ENCODE measurements around the gene CHMP4B. TPM values are rescaled to one million over a fixed set of nuclear protein-coding genes. Genes with fewer than 3 reads are reported as not detected.

Gene CHMP4B
- total RNA-seq, 4 donors from 2014 or later = 77.2 to 147 (median 107) TPM

DNA sequence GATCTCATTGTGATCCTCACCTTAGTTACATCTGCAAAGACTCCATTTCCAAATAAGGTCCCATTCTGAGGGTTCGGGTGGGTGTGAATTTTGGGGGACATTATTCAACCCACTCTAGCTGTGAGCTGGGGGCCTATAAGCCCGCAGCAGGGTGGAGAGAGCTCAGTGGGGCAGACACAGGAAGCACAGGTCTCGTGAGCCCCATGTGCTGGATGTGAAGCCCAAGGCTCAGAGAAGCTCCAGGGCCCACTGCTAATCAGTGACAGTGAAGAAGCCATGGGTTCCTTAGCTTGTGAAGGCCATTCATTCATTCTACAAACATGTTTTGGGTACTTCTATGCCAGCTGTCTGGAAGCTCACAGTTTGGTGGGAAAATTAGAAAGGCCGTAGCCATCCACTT lies 47.5 kb downstream of the CHMP4B start:
- no peaks in the 10 kb centered on the region for H3K9me3 ChIP-seq
- no peaks in the 10 kb centered on the region for H3K27me3 ChIP-seq
- WGBS, 2 donors = 71 to 100% methylated on average over 2 to 4 of the region's 4 CpGs
- H3K36me3 ChIP-seq = peaks cover under 1 to 43% (median 12%) of the 10 kb centered on the region in 3 donors
- DNase-seq = no peak
- H3K4me1 ChIP-seq = peaks cover 8 to 25% (median 11%) of the 10 kb centered on the region in 3 donors
- TF ChIP-seq, protein P1, sequence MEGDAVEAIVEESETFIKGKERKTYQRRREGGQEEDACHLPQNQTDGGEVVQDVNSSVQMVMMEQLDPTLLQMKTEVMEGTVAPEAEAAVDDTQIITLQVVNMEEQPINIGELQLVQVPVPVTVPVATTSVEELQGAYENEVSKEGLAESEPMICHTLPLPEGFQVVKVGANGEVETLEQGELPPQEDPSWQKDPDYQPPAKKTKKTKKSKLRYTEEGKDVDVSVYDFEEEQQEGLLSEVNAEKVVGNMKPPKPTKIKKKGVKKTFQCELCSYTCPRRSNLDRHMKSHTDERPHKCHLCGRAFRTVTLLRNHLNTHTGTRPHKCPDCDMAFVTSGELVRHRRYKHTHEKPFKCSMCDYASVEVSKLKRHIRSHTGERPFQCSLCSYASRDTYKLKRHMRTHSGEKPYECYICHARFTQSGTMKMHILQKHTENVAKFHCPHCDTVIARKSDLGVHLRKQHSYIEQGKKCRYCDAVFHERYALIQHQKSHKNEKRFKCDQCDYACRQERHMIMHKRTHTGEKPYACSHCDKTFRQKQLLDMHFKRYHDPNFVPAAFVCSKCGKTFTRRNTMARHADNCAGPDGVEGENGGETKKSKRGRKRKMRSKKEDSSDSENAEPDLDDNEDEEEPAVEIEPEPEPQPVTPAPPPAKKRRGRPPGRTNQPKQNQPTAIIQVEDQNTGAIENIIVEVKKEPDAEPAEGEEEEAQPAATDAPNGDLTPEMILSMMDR (IDR thresholded peaks at IDR 0.05) = no peak
- no peak for TF ChIP-seq POLR2A (IDR thresholded peaks at IDR 0.05)
- H3K27ac ChIP-seq = peak overlapping the region in 1 of 4 donors; percentile 58
- intact Hi-C loops (cut with DNase I) = no loop called here
- H3K4me3 ChIP-seq = no peak overlapping the region

DNA sequence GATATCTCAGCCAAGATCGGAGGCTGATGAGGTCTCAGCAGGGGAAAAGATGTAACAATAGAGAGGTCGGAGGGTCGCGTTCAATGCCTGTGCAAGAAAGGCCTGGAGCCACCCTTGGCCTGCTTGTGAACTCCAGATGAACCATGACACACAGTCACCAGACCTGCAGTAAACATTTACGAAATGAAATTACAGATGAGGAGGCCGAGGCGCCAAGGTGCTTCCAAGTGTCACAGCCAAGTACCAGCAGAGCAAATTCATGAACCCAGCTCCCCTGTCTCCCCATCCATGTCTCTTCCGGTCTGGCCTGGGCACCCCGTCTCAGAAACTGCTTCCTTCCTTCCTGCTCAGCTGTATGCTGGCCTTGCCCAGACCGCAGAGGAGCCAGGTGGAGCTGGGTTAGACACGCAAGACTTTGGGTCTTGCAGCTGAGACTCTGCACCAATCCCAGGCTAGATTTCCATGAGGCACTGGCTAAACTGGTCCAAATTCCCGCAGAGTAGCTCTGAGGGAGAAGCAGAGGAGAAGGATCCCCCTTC lies 48.1 kb downstream of the CHMP4B start:
- intact Hi-C loops (cut with DNase I) = no loop called here
- Histone ChIP-seq H3K36me3 (peaks cover 0 to 37% (median 10%) of the 10 kb centered on the region in 3 donors), H3K27ac (peak overlapping the region in 1 of 4 donors; percentile 58), H3K4me1 (peaks cover 8 to 25% (median 11%) of the 10 kb centered on the region in 3 donors), H3K4me3 (no peak overlapping the region), H3K27me3 (no peaks in the 10 kb centered on the region), H3K9me3 (no peaks in the 10 kb centered on the region)
- TF ChIP-seq, protein P1 (IDR thresholded peaks at IDR 0.05) = no peak
- TF ChIP-seq POLR2A (IDR thresholded peaks at IDR 0.05) = no peak
- 44 to 59% methylated on average over 7 to 9 of the region's 12 CpGs for WGBS, 2 donors
- DNase-seq = no peak

DNA sequence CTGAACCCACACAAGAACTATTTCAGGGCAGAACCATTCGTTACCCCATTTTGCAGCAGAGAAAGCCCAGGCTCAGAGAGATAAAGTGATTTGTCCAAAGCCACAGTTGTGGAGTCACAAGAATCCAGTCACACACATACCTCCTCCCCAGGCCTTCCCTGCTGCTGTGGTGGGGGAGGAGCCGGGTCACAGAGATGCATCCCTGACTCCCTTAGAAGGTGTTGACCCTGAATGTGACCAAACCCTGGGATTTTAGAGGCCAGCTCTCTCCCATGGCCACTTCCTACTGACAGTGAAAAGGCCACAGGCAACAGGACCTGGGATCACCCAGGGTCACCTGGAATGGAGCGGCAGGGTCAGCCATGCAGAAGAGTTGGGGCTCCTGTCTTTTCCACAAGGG lies 48.6 kb downstream of the CHMP4B start:
- no peak overlapping the region for H3K4me3 ChIP-seq
- 63% methylated on average over 2 of the region's 3 CpGs; no CpG with 5 or more reads in 1 of the 2 donors for WGBS, 2 donors
- H3K9me3 ChIP-seq = no peaks in the 10 kb centered on the region
- H3K36me3 ChIP-seq = peaks cover 0 to 32% (median 4%) of the 10 kb centered on the region in 3 donors
- no peaks in the 10 kb centered on the region for H3K27me3 ChIP-seq
- TF ChIP-seq, protein P1 (IDR thresholded peaks at IDR 0.05) = no peak
- no peak for TF ChIP-seq POLR2A (IDR thresholded peaks at IDR 0.05)
- intact Hi-C loops (cut with DNase I) = no loop called here
- H3K4me1 ChIP-seq = peaks cover 8 to 25% (median 11%) of the 10 kb centered on the region in 3 donors
- peak overlapping the region in 1 of 4 donors; percentile 58 for H3K27ac ChIP-seq
- DNase-seq = no peak

DNA sequence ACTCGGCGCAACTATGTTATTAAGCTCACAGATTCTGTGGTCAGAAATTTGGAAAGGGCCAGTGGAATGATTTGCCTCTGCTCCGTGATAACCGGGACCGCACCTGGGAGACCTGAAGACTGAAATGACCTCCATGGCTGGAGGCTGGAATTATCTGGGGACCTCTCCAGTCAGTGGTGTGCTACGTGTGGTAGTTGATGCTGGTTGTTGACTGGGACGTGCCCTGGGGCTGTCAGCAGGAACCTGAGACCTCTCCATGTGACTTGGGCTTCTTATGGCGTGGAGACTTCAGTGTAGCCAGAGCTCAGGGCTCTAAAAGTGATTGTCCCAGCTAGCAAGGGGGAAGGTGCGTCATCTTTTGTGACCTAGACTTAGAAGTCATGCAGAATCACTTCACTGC lies 50.3 kb downstream of the CHMP4B start:
- intact Hi-C loops (cut with DNase I) = no loop called here
- H3K9me3 ChIP-seq = no peaks in the 10 kb centered on the region
- peaks cover 0 to 15% (median 0%) of the 10 kb centered on the region in 3 donors for H3K36me3 ChIP-seq
- H3K27ac ChIP-seq = no peak overlapping the region
- H3K27me3 ChIP-seq = no peaks in the 10 kb centered on the region
- H3K4me3 ChIP-seq = no peak overlapping the region
- DNase-seq = no peak
- TF ChIP-seq, protein P1 (IDR thresholded peaks at IDR 0.05) = no peak
- no peak for TF ChIP-seq POLR2A (IDR thresholded peaks at IDR 0.05)
- 85 to 90% methylated on average over 4 to 8 of the region's 9 CpGs for WGBS, 2 donors
- H3K4me1 ChIP-seq = peaks cover 8 to 25% (median 11%) of the 10 kb centered on the region in 3 donors

DNA sequence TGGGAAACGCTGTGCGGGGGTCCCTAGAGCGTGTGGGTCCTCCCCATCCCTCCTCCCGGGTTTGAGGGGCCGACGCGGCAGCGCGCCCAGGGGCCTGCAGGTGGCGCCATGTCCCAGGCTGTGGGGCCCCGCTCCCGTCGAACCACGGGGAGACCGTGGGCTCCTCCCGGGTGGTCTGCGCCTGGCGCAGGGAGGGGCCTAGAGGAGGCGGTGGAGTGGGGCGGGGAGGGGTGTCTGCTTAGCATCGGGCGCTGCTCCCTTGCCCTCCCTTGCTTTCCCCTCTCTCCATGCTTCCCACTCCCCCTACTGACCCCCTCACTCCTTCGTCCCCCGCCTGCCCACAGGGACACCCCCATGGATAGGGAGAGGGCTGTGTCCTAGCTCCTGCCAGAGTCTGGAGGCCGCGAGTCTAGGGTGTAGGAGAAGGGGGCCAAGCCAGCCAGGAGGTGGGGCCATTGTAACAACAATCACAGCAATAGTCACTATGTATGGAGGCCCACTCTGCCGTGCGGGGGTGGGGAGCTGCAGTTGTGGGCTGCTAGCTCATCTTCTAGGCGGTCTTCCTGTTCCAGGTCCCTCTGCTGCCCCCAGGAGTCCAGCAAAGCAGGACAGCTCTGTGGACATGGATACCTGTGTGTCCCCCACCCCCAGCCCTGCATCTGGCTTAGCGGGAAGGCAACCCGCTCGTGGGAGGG lies 51.7 kb downstream of the CHMP4B start:
- Histone ChIP-seq H3K4me3 (peak overlapping the region in 1 of 4 donors; percentile 38), H3K27me3 (no peaks in the 10 kb centered on the region), H3K4me1 (peaks cover 8 to 25% (median 11%) of the 10 kb centered on the region in 3 donors), H3K27ac (no peak overlapping the region), H3K36me3 (peaks cover 0 to under 1% (median 0%) of the 10 kb centered on the region in 3 donors), H3K9me3 (no peaks in the 10 kb centered on the region)
- WGBS, 2 donors = 43 to 100% methylated on average over 2 to 7 of the region's 32 CpGs
- no peak for TF ChIP-seq POLR2A (IDR thresholded peaks at IDR 0.05)
- TF ChIP-seq, protein P1 (IDR thresholded peaks at IDR 0.05) = peak in 5 of 6 experiments; percentile 39 to 68 (median 52)
- DNase-seq = no peak
- intact Hi-C loops (cut with DNase I) = no loop called here
